ENCODE results near the gene KANSL1.

Gene KANSL1

GRCh38 chr17:46167826-46168569 lies 25.2 kb downstream of the KANSL1 start:
- no peak for DNase-seq

GRCh38 chr17:46167267-46167666 lies 26.0 kb downstream of the KANSL1 start:
- DNase-seq: no peak

- DNase-seq: no peak
Observed at GRCh38 chr17:46166692-46167249, 26.5 kb downstream of the KANSL1 start.

- no peak for DNase-seq
Observed at GRCh38 chr17:46163929-46164594, 29.2 kb downstream of the KANSL1 start.

GRCh38 chr17:46163316-46163715 lies 29.9 kb downstream of the KANSL1 start:
- no peak for DNase-seq

GRCh38 chr17:46162866-46163265 lies 30.4 kb downstream of the KANSL1 start:
- DNase-seq: no peak

GRCh38 chr17:46160169-46160568 lies 33.1 kb downstream of the KANSL1 start:
- DNase-seq: no peak

- DNase-seq: no peak
Observed at GRCh38 chr17:46159686-46160085, 33.5 kb downstream of the KANSL1 start.

GRCh38 chr17:46158323-46159296 lies 34.6 kb downstream of the KANSL1 start:
- DNase-seq: peak; percentile 11

GRCh38 chr17:46157443-46158062 lies 35.7 kb downstream of the KANSL1 start:
- no peak for DNase-seq

GRCh38 chr17:46154151-46154816 lies 38.9 kb downstream of the KANSL1 start:
- DNase-seq: no peak

GRCh38 chr17:46152423-46152822 lies 40.8 kb downstream of the KANSL1 start:
- no peak for DNase-seq

- DNase-seq: peak; percentile 19
Observed at GRCh38 chr17:46151762-46152161, 41.5 kb downstream of the KANSL1 start.

- DNase-seq: no peak
Observed at GRCh38 chr17:46150216-46150963, 42.8 kb downstream of the KANSL1 start.

GRCh38 chr17:46148247-46148646 lies 45.0 kb downstream of the KANSL1 start:
- no peak for DNase-seq

GRCh38 chr17:46147296-46147695 lies 45.9 kb downstream of the KANSL1 start:
- DNase-seq: no peak

GRCh38 chr17:46144246-46144645 lies 49.0 kb downstream of the KANSL1 start:
- DNase-seq: no peak

GRCh38 chr17:46143827-46144236 lies 49.4 kb downstream of the KANSL1 start:
- no peak for DNase-seq

GRCh38 chr17:46141645-46142044 lies 51.6 kb downstream of the KANSL1 start:
- no peak for DNase-seq

GRCh38 chr17:46140645-46141197 lies 52.5 kb downstream of the KANSL1 start:
- no peak for DNase-seq
